Astrocyte of the cerebellum (primary cell): ENCODE data around the gene ZNF800.
"Not testable (repeated sequence)": the region's sequence is repeated elsewhere in the genome, so short reads cannot be mapped to it uniquely, and the experiment has no call there.

Source experiments
- DNase-seq: peaks from one replicate; pipeline ENCODE4 v3.0.0-alpha.2; 2011; ENCODE audit warnings: low read depth
- H3K4me3 ChIP-seq: 2 replicates; pipeline ENCODE4 v1.5.1; 2011; ENCODE audit warnings: mild to moderate bottlenecking, low read depth, low read length, moderate library complexity
- in situ Hi-C: cut with HindIII; loops from 2 replicates; pipeline ENCODE4 v1.10.0; 2017; ENCODE audit warnings: low sequenced_read_pairs
- TF ChIP-seq, protein P1 (sequence below): IDR thresholded peaks from 2 replicates; pipeline ENCODE4 v1.5.1; 2012; ENCODE audit warnings: low read length, low read depth, moderate library complexity, mild to moderate bottlenecking; ENCODE audit errors: missing control alignments

Gene ZNF800, protein sequence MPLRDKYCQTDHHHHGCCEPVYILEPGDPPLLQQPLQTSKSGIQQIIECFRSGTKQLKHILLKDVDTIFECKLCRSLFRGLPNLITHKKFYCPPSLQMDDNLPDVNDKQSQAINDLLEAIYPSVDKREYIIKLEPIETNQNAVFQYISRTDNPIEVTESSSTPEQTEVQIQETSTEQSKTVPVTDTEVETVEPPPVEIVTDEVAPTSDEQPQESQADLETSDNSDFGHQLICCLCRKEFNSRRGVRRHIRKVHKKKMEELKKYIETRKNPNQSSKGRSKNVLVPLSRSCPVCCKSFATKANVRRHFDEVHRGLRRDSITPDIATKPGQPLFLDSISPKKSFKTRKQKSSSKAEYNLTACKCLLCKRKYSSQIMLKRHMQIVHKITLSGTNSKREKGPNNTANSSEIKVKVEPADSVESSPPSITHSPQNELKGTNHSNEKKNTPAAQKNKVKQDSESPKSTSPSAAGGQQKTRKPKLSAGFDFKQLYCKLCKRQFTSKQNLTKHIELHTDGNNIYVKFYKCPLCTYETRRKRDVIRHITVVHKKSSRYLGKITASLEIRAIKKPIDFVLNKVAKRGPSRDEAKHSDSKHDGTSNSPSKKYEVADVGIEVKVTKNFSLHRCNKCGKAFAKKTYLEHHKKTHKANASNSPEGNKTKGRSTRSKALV

DNA sequence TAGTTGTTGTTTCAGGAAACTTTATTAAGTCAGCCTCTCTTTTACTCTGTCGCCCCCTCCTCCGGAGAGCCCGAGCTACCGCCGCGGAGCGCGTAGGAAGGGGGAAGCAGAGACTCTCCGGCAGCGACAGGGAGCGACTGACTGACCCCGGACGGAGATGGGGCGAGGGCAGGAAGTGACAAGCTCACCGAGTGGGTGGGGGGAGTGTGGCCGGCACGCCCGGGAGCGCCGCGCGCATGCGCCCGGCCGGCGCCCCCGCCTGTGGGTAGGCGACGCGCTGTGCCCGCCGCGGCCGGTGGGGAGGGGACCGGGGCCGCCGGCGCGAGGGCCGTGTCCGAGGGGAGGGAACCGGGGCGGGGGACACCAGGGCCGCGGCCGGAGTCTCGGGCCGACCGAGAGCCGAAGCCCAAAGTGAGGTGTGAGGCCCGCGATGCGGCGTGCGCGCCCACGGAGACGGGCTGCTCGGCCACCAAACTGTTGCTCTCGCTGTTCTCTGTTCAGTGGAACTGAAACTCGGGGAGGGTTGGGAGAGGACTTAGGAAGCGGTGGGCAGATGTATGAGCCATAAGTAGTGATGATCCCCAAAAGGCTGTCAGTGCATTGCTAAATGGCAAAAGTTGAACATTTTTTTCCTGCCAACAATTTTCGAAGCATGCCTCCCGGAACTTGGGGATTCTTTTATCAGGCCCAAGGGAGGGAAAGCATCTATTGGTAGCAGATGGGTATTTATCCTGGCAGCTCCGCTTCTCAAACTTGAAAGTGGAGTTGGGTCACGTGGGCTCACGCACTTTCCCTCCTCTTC lies at the start of gene ZNF800:
Gene ZNF800, minus strand, starts transcription at position 143 of the 802 bp plus-strand sequence. CDS start 1,151 bp downstream, outside the sequence.
- peak; percentile 31 for DNase-seq
- TF ChIP-seq, protein P1, sequence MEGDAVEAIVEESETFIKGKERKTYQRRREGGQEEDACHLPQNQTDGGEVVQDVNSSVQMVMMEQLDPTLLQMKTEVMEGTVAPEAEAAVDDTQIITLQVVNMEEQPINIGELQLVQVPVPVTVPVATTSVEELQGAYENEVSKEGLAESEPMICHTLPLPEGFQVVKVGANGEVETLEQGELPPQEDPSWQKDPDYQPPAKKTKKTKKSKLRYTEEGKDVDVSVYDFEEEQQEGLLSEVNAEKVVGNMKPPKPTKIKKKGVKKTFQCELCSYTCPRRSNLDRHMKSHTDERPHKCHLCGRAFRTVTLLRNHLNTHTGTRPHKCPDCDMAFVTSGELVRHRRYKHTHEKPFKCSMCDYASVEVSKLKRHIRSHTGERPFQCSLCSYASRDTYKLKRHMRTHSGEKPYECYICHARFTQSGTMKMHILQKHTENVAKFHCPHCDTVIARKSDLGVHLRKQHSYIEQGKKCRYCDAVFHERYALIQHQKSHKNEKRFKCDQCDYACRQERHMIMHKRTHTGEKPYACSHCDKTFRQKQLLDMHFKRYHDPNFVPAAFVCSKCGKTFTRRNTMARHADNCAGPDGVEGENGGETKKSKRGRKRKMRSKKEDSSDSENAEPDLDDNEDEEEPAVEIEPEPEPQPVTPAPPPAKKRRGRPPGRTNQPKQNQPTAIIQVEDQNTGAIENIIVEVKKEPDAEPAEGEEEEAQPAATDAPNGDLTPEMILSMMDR = no peak
- in situ Hi-C loops = no loop called here
- peak within 1 kb of the TSS; percentile 89 for H3K4me3 ChIP-seq

DNA sequence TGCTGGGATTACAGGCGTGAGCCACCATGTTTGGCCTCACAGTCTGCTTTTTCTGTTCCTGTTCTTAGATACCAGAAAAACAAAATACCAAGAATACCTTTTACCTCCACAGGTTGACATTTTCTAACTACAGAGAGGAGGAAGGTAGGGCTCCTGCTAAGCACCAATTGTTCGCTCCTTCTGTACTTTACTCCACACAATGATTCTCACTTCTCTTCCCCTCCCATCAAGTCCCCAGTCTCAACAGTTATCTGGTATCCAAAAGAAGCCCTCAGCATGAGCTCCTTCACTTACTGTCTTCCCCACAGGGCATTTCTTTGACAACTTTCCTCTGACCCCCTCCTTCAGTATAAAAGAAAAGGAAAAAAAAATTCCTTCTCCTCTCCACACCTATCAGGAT lies 47.7 kb upstream of the ZNF800 start:
- in situ Hi-C loops = no loop called here
- DNase-seq = no peak
- H3K4me3 ChIP-seq = no peak overlapping the region
- TF ChIP-seq, protein P1 = no peak

DNA sequence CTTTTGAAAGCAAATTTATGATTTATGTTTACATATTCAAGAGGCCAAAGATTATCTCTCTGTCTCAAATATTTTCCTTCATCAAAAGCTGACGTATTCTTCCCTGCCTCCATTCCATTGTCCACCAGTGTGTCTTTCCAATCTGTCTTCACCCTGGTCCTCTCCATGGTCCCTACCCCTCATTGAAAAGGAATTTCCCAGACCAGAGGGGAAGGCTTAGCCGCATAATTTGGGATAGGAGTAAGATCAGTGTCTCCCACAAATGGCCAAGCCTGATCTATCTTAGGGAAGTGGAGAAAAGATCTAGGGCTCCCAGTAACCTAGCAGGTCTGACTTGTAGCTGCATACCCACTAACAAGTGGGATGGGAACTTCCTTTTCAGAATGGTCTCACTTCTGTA lies 46.3 kb upstream of the ZNF800 start:
- TF ChIP-seq, protein P1 = no peak
- H3K4me3 ChIP-seq = no peak overlapping the region
- in situ Hi-C loops = no loop called here
- no peak for DNase-seq

DNA sequence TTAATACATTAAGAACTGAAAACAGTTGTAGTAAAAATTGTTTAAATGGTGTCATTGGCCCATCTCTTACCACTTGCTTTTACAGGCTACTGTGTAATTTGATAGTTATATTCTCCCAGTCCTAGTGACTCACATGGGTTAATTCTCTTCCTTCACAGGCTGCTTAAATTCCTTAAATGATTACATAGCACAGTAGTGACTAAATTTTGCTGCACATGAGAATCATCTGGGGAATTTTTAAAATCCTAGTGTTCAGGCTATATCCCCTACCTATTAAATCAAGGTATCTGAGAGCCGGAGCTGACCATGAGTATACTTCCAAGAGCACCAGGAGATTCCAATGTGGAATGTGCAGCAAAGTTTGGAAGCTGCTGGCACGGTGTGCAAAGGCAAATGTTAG lies 45.3 kb upstream of the ZNF800 start:
- in situ Hi-C loops = no loop called here

DNA sequence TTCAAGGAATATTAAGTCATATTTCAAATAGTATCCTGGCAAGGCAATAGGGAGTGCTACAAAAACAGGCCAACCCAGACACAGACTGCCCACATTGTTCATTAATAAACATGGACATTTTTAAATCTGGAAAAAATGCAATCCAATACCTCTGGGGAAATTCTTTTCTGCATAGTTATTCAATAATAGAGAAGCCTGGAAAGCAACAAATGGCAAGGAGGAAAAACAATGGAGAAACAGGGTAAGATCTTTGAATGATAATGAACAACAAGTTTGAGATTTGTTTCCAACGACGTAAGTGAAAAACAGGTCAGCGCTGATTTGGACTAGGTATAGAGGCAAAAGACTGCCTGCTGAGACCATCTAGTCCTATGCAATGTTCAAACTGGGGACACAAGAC lies 44.7 kb upstream of the ZNF800 start:
- in situ Hi-C loops = no loop called here
- TF ChIP-seq, protein P1 = no peak
- DNase-seq = no peak
- H3K4me3 ChIP-seq = no peak overlapping the region

More for the DNA sequence above, 45.3 kb upstream of the ZNF800 start:
- TF ChIP-seq, protein P1 = no peak
- no peak overlapping the region for H3K4me3 ChIP-seq
- DNase-seq = peak; percentile 20

DNA sequence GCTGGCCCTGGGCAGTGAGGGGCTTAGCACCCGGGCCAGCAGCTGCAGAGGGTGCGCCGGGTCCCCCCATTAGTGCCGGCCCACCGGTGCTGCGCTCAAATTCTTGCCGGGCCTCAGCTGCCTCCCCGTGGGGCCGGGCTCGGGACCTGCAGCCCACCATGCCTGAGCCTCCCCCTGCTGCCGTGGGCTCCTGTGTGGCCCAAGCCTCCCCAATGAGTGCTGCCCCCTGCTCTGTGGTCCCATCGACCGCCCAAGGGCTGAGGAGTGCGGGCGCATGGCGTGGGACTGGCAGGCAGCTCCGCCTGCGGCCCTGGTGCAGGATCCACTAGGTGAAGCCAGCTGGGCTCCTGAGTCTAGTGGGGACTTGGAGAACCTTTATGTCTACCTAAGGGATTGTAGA lies 36.8 kb upstream of the ZNF800 start:
- H3K4me3 ChIP-seq, DNase-seq, in situ Hi-C loops: not testable (repeated sequence)
